BJ (cell line): Measurements from ENCODE around the gene SMPD1. TPM values are rescaled to one million over a fixed set of nuclear protein-coding genes. Genes with fewer than 3 reads are reported as not detected.

Source experiments
- CTCF ChIA-PET: fragments of 350-600 bp; formaldehyde crosslinking; extraction: SDS; loops from one replicate; lab custom pipeline; 2021; ENCODE audit warnings: antibody characterized with exemption, inconsistent platforms; lab: Yijun Ruan, JAX
- POLR2A ChIA-PET: fragments of 300-600 bp; sonication (Branson Sonifier 250); formaldehyde crosslinking; extraction: SDS; loops from one replicate; lab custom pipeline; 2021; ENCODE audit warnings: antibody characterized with exemption; lab: Charles Lee
- DNase-seq: peaks from one replicate; pipeline ENCODE4 v3.0.0-alpha.2; 2011; ENCODE audit warnings: low read depth
- H3K27me3 ChIP-seq: 2 replicates; pipeline ENCODE4 v1.6.0; 2011; ENCODE audit warnings: low read length; ENCODE audit not compliant: control insufficient read depth, insufficient read depth
- H3K36me3 ChIP-seq: 2 replicates; pipeline ENCODE4 v1.5.1; 2011; ENCODE audit warnings: low read length; ENCODE audit not compliant: control insufficient read depth, insufficient read depth
- H3K4me3 ChIP-seq: 2 replicates; pipeline ENCODE4 v1.5.1; 2011; ENCODE audit warnings: low read depth, mild to moderate bottlenecking, control low read depth, low read length
- polyA plus RNA-seq: library from polyadenylated mRNA; depleted of rRNA; stranded (reverse); fragments of >200 nt; gene quantifications from 2 replicates; pipeline ENCODE4 v1.2.3, GENCODE V29; 2011
- TF ChIP-seq, protein P1 (sequence below): IDR thresholded peaks from 2 replicates; pipeline ENCODE4 v1.5.1; 2011; ENCODE audit warnings: low read depth, mild to moderate bottlenecking, control low read depth, inconsistent platforms, low read length, moderate library complexity; ENCODE audit not compliant: insufficient read depth

The SMPD1 gene
- polyA plus RNA-seq, 1 experiment, result 118 TPM

DNA sequence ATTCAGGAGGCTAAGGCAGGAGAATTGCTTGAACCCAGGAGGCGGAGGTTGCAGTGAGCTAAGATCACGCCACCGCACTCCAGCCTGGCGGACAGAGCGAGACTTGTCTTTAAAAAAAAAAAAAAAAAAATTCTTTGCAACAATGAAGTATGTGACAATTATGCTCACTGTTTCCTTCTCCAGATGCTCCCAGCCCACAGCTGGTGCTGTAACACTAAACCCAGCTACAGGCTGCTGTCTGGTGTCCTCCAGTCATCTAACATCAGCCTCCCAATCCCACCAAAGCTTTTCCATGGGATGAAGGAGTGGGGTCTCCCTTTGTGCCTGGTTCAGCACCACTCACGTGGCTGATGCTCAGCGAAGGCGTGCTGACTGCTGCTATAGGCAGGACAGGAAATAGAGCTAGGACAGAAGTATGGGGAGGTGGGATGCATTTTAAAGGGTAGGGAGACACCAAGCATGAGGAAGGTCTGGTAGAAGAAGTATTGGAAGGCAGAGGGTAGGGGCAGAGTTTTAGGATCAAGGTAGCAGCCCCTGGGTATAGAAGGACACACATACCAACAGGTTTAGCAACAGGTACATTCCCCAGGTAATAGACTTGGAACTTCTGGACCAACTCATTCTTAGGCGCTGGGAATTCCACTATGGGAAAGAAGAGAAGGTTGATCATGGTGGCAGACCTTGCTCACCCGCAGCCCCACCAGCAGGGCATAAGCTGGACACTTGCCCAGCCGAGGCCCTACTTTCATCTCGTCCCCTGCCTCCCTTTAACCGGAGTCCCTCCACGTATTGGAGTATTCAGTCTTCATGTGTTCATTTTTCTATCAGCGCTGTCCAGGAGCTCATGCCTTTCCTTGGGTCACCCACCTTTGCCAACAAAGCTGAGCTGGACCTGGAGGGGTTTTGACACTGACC lies 10.4 kb downstream of the SMPD1 start:
- H3K27me3 ChIP-seq, result no peaks in the 10 kb centered on the region
- H3K36me3 ChIP-seq, result peaks cover 5% of the 10 kb centered on the region
- ChIA-PET CTCF (interaction anchor here (1.2 to 2.0 kb wide), 3 partner anchors 22 to 39 kb away, joined by 4 to 6 read pairs (median 4); no protein-coding TSS in a partner anchor), POLR2A (no interaction called here)
- H3K4me3 ChIP-seq, result no peak overlapping the region
- no peak for DNase-seq
- TF ChIP-seq, protein P1, sequence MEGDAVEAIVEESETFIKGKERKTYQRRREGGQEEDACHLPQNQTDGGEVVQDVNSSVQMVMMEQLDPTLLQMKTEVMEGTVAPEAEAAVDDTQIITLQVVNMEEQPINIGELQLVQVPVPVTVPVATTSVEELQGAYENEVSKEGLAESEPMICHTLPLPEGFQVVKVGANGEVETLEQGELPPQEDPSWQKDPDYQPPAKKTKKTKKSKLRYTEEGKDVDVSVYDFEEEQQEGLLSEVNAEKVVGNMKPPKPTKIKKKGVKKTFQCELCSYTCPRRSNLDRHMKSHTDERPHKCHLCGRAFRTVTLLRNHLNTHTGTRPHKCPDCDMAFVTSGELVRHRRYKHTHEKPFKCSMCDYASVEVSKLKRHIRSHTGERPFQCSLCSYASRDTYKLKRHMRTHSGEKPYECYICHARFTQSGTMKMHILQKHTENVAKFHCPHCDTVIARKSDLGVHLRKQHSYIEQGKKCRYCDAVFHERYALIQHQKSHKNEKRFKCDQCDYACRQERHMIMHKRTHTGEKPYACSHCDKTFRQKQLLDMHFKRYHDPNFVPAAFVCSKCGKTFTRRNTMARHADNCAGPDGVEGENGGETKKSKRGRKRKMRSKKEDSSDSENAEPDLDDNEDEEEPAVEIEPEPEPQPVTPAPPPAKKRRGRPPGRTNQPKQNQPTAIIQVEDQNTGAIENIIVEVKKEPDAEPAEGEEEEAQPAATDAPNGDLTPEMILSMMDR, result no peak

- ChIA-PET POLR2A (no interaction called here), CTCF (interaction anchor here (1.8 to 2.0 kb wide), 2 partner anchors 36 to 38 kb away, joined by 4 to 6 read pairs; no protein-coding TSS in a partner anchor)
- Histone ChIP-seq H3K4me3 (no peak overlapping the region), H3K27me3 (no peaks in the 10 kb centered on the region), H3K36me3 (peaks cover 3% of the 10 kb centered on the region; the same call in 1 of the 2 replicates)
- TF ChIP-seq, protein P1, result no peak
- no peak for DNase-seq
These were observed 11.2 kb downstream of the SMPD1 start for GRCh38 chr11:6401464-6401863.

DNA sequence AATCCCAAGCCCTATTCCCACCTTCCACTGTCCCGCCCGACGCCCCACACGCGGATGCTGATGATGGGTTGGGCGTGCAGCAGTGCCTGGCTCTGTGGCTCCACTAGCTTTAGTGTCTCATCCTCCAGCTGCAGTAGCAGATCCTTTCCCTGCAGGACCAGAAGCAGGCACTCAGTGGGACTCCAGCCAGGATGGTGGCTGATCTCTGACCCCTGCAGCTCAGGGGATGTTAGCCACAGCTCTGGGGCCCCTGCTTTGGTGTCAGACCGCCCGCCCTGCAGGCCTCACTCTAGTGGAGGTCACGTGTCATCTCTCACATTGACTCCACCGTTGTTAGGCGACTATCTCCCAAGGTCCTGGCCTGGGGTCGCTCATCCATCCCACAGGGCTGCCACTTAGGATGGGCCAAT lies 11.8 kb downstream of the SMPD1 start:
- no peak overlapping the region for H3K4me3 ChIP-seq
- POLR2A ChIA-PET, result no interaction called here
- no peaks in the 10 kb centered on the region for H3K27me3 ChIP-seq
- peaks cover 3% of the 10 kb centered on the region; the same call in 1 of the 2 replicates for H3K36me3 ChIP-seq
- DNase-seq, result no peak
- CTCF ChIA-PET, result interaction anchor here (2.0 to 2.1 kb wide), 2 partner anchors 11 to 37 kb away, joined by 6 read pairs; partner anchors contain the start of gene SMPD1
- TF ChIP-seq, protein P1, result no peak

DNA sequence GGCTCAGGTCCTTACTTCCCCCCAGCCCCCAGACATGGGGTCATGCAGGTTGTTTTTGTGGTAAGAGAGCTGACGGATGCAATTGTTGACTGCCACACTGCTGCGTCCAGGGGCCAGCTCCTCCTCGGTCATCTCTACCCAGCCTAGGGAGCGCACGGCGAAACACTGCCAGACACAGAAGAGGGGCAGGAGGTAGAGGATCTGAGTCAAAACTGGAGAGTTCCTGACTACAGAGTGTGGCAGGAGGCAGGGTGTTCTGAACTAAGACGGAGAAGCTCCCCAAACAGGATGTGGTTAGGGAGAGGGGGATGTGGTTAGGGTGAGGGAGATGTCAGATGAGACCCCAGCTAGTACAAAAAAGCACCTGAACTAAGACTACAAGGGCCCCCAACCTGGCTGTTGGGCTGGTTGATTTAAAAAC lies 12.3 kb downstream of the SMPD1 start:
- Histone ChIP-seq H3K27me3 (no peaks in the 10 kb centered on the region), H3K36me3 (peaks cover 3% of the 10 kb centered on the region; the same call in 1 of the 2 replicates), H3K4me3 (no peak overlapping the region)
- POLR2A ChIA-PET, result interaction anchor here (0.5 kb wide), 1 partner anchor 12 kb away, joined by 5 read pairs; the partner anchor contains the start of gene SMPD1
- no peak for DNase-seq
- TF ChIP-seq, protein P1, result no peak
- CTCF ChIA-PET, result interaction anchor here (0.8 to 2.1 kb wide), 4 partner anchors 12 to 37 kb away, joined by 3 to 7 read pairs (median 6); partner anchors contain the start of genes APBB1 and SMPD1

GRCh38 chr11:6403539-6403938 lies 13.3 kb downstream of the SMPD1 start:
- TF ChIP-seq, protein P1, result no peak
- no peak overlapping the region for H3K4me3 ChIP-seq
- no peak for DNase-seq
- no peaks in the 10 kb centered on the region for H3K27me3 ChIP-seq
- peaks cover 3% of the 10 kb centered on the region for H3K36me3 ChIP-seq
- ChIA-PET CTCF (interaction anchor here (0.8 to 2.1 kb wide), 4 partner anchors 13 to 40 kb away, joined by 3 to 7 read pairs (median 5); partner anchors contain the start of genes APBB1 and SMPD1), POLR2A (interaction anchor here (0.5 kb wide), 1 partner anchor 13 kb away, joined by 3 read pairs; no protein-coding TSS in a partner anchor)
